GM03348 (cell line): ENCODE data around the gene UNC119.

ENCODE experiments used
- DNase-seq: peaks from one replicate; pipeline ENCODE4 v3.0.0; 2012; ENCODE audit warnings: low spot score

The UNC119 gene

GRCh38 chr17:28544402-28545140, 7.9 kb downstream of the UNC119 start:
- DNase-seq, result no peak

- no peak for DNase-seq
These were observed 11.0 kb downstream of the UNC119 start for GRCh38 chr17:28541439-28541838.

GRCh38 chr17:28540231-28540630, 12.2 kb downstream of the UNC119 start:
- no peak for DNase-seq

- no peak for DNase-seq
These were observed 14.0 kb downstream of the UNC119 start for GRCh38 chr17:28538296-28538895.

- DNase-seq, result no peak
These were observed 15.2 kb downstream of the UNC119 start for GRCh38 chr17:28537219-28537610.

GRCh38 chr17:28536532-28537218, 15.7 kb downstream of the UNC119 start:
- no peak for DNase-seq

- no peak for DNase-seq
These were observed 17.6 kb downstream of the UNC119 start for GRCh38 chr17:28534740-28535375.

GRCh38 chr17:28533091-28533807, 19.2 kb downstream of the UNC119 start:
- DNase-seq, result no peak

- DNase-seq, result no peak
These were observed 20.1 kb downstream of the UNC119 start for GRCh38 chr17:28532050-28532960.

GRCh38 chr17:28530926-28531325, 21.5 kb downstream of the UNC119 start:
- no peak for DNase-seq

GRCh38 chr17:28530250-28530649, 22.2 kb downstream of the UNC119 start:
- no peak for DNase-seq

GRCh38 chr17:28529013-28529400, 23.4 kb downstream of the UNC119 start:
- DNase-seq, result no peak

- peak; percentile 42 for DNase-seq
These were observed 24.0 kb downstream of the UNC119 start for GRCh38 chr17:28528327-28529012.

- no peak for DNase-seq
These were observed 24.6 kb downstream of the UNC119 start for GRCh38 chr17:28527859-28528258.

- DNase-seq, result no peak
These were observed 25.2 kb downstream of the UNC119 start for GRCh38 chr17:28527181-28527681.

- DNase-seq, result no peak
These were observed 26.0 kb downstream of the UNC119 start for GRCh38 chr17:28526381-28526780.

GRCh38 chr17:28524476-28525424, 27.7 kb downstream of the UNC119 start:
- DNase-seq, result peak; percentile 60

- DNase-seq, result no peak
These were observed 28.5 kb downstream of the UNC119 start for GRCh38 chr17:28523876-28524275.

- DNase-seq, result no peak
These were observed 29.2 kb downstream of the UNC119 start for GRCh38 chr17:28523186-28523585.
